ENCODE data around the gene FBH1.
A peak's percentile ranks its signal among the peaks of the same experiment; 100 is the strongest.
"Not testable (repeated sequence)": the region's sequence is repeated elsewhere in the genome, so short reads cannot be mapped to it uniquely, and the experiment has no call there.

FBH1 gene

GRCh38 chr10:5960973-5961275, 70.9 kb downstream of the FBH1 start:
- DNase-seq = not testable (repeated sequence)

GRCh38 chr10:5961405-5962100, 71.5 kb downstream of the FBH1 start:
- DNase-seq = no peak

GRCh38 chr10:5962358-5962940, 72.4 kb downstream of the FBH1 start:
- DNase-seq = not testable (repeated sequence)

- no peak for DNase-seq
These were observed 73.0 kb downstream of the FBH1 start for GRCh38 chr10:5963071-5963470.

GRCh38 chr10:5963591-5963990, 73.5 kb downstream of the FBH1 start:
- no peak for DNase-seq

GRCh38 chr10:5964736-5965135, 74.7 kb downstream of the FBH1 start:
- DNase-seq = no peak

GRCh38 chr10:5965266-5965665, 75.2 kb downstream of the FBH1 start:
- no peak for DNase-seq

- peak; percentile 28 for DNase-seq
These were observed 78.1 kb downstream of the FBH1 start for GRCh38 chr10:5968037-5968680.

GRCh38 chr10:5968681-5969453, 78.8 kb downstream of the FBH1 start:
- DNase-seq = no peak

GRCh38 chr10:5970066-5970465, 80.0 kb downstream of the FBH1 start:
- no peak for DNase-seq

- DNase-seq = no peak
These were observed 80.5 kb downstream of the FBH1 start for GRCh38 chr10:5970527-5970926.

- DNase-seq = no peak
These were observed 81.3 kb downstream of the FBH1 start for GRCh38 chr10:5971315-5971832.

GRCh38 chr10:5971886-5972285, 81.8 kb downstream of the FBH1 start:
- no peak for DNase-seq

- DNase-seq = no peak
These were observed 83.0 kb downstream of the FBH1 start for GRCh38 chr10:5973069-5973468.

- DNase-seq = peak; percentile 24
These were observed 85.8 kb downstream of the FBH1 start for GRCh38 chr10:5975641-5976473.

- peak; percentile 71 for DNase-seq
These were observed 86.7 kb downstream of the FBH1 start for GRCh38 chr10:5976512-5977470.

GRCh38 chr10:5977471-5978229, 87.6 kb downstream of the FBH1 start, which contains the start of gene IL15RA:
TSS of gene IL15RA (minus strand) at chr10:5977543. CDS start at chr10:5977492, 51 bp downstream.
- DNase-seq = peak; percentile 90

GRCh38 chr10:5978230-5978489, 88.1 kb downstream of the FBH1 start:
- no peak for DNase-seq

GRCh38 chr10:5981529-5981928, 91.5 kb downstream of the FBH1 start:
- DNase-seq = no peak

GRCh38 chr10:5983774-5984173, 93.7 kb downstream of the FBH1 start:
- DNase-seq = no peak

GRCh38 chr10:5985029-5985428, 95.0 kb downstream of the FBH1 start:
- DNase-seq = no peak

Measured in DMS53 (cell line).